GM12878 (cell line): ENCODE results near the gene SPAG16. TPM values are rescaled to one million over a fixed set of nuclear protein-coding genes. Genes with fewer than 3 reads are reported as not detected.

ENCODE experiments used
- ATAC-seq: fragments of 200-7000 bp; cut with Tn5 transposase; 3 replicates; pipeline ENCODE4 v1.9.1; 2020; ENCODE audit warnings: mild to moderate bottlenecking, moderate library complexity
- BruUV-seq: library from RNA; stranded (reverse); fragments of 400-500 nt; replicated peaks from 2 replicates; lab custom pipeline; 2021; lab: Mats Ljungman, UMichigan
- CTCF ChIA-PET: fragments of 300-600 bp; sonication (Branson Sonifier 250); formaldehyde crosslinking; extraction: SDS; loops from one replicate; lab custom pipeline; 2021; ENCODE audit warnings: inconsistent platforms; lab: Yijun Ruan, JAX
- POLR2A ChIA-PET: fragments of 350-600 bp; formaldehyde crosslinking; extraction: SDS; loops from one replicate; lab custom pipeline; 2021; ENCODE audit warnings: inconsistent platforms; lab: Charles Lee
- RAD21 ChIA-PET: fragments of 300-600 bp; sonication (Branson Sonifier 250); formaldehyde crosslinking; loops from one replicate; lab custom pipeline; 2023; ENCODE audit warnings: antibody characterized with exemption; ENCODE audit not compliant: unreplicated experiment; lab: Charles Lee
- SMC1A ChIA-PET: fragments of 300-600 bp; sonication (Branson Sonifier 250); formaldehyde crosslinking; loops from one replicate; lab custom pipeline; 2023; ENCODE audit not compliant: unreplicated experiment, uncharacterized antibody; lab: Charles Lee
- DNase-seq: peaks from one replicate; pipeline ENCODE4 v3.0.0-alpha.2; 2011; ENCODE audit warnings: low read depth, low spot score
- FAIRE-seq: peaks from 3 replicates; lab custom pipeline; 2011; peaks lifted over from hg19 to GRCh38; lab: Jason Lieb, UNC
- H2AFZ ChIP-seq: 2 replicates; pipeline ENCODE4 v1.6.0; 2011; ENCODE audit warnings: low read depth, low read length, control low read depth; ENCODE audit not compliant: control insufficient read depth
- H3K27ac ChIP-seq: 2 replicates; pipeline ENCODE4 v1.5.1; 2011; ENCODE audit warnings: control low read depth; ENCODE audit not compliant: control insufficient read depth, insufficient read depth
- H3K27me3 ChIP-seq, 2 experiments: replicated peaks in 1 of 2; 2 replicates each; pipeline versions ENCODE4 v1.6.0 to v1.6.1; 2011; ENCODE audit warnings: low read length in 1 of 2; ENCODE audit not compliant: control insufficient read depth in 2 of 2, insufficient read depth in 2 of 2
- H3K36me3 ChIP-seq, 2 experiments: 2 replicates each; pipeline ENCODE4 v1.5.1; 2011; ENCODE audit warnings: low read length in 1 of 2; ENCODE audit not compliant: control insufficient read depth in 2 of 2, insufficient read depth in 2 of 2
- H3K4me1 ChIP-seq: 2 replicates; pipeline ENCODE4 v1.6.1; 2011; ENCODE audit warnings: mild to moderate bottlenecking, low read length, moderate library complexity, mixed read lengths; ENCODE audit not compliant: control insufficient read depth, insufficient read depth
- H3K4me2 ChIP-seq: 2 replicates; pipeline ENCODE4 v1.6.0; 2011; ENCODE audit warnings: control low read depth; ENCODE audit not compliant: control insufficient read depth, insufficient read depth
- H3K4me3 ChIP-seq: fragments of 200-600 bp; sonication (generic); 2 replicates; pipeline ENCODE4 v1.5.1; 2016
- H3K79me2 ChIP-seq: 2 replicates; pipeline ENCODE4 v1.6.0; 2011; ENCODE audit warnings: low read length; ENCODE audit not compliant: control insufficient read depth, insufficient read depth
- H3K9ac ChIP-seq: 2 replicates; pipeline ENCODE4 v1.8.0; 2011; ENCODE audit warnings: low read length, control low read depth, mixed read lengths; ENCODE audit not compliant: control insufficient read depth, insufficient read depth
- H3K9me3 ChIP-seq: replicated peaks from 3 replicates; pipeline ENCODE4 v1.5.1; 2011; ENCODE audit warnings: mild to moderate bottlenecking, low read length; ENCODE audit not compliant: control insufficient read depth, insufficient read depth
- H4K20me1 ChIP-seq: 2 replicates; pipeline ENCODE4 v1.6.0; 2011; ENCODE audit not compliant: control insufficient read depth, insufficient read depth
- ASH2L ChIP-seq: fragments of 300-600, 200-600 bp; sonication (generic); IDR thresholded peaks from 2 replicates; pipeline ENCODE4 v1.6.1; 2017; ENCODE audit warnings: low read depth, mild to moderate bottlenecking, borderline replicate concordance
- CBX5 ChIP-seq: sonication (generic); IDR thresholded peaks from 2 replicates; pipeline ENCODE4 v1.6.1; 2016; ENCODE audit warnings: low read depth, moderate library complexity, mild to moderate bottlenecking, inconsistent platforms
- GABPA ChIP-seq: IDR thresholded peaks from 2 replicates; pipeline ENCODE4 v1.6.1; 2014; ENCODE audit warnings: antibody characterized with exemption, low read depth, mild to moderate bottlenecking, inconsistent platforms
- GATAD2B ChIP-seq: fragments of 450-650 bp; conservative IDR thresholded peaks from 2 replicates; pipeline ENCODE4 v1.6.1; 2017; ENCODE audit warnings: low read depth, mild to moderate bottlenecking, moderate library complexity
- KAT2A ChIP-seq: conservative IDR thresholded peaks from 2 replicates; pipeline ENCODE4 v1.6.1; 2011; ENCODE audit warnings: low read depth, low read length; ENCODE audit not compliant: control insufficient read depth
- KDM1A ChIP-seq: fragments of 200-600 bp; sonication (generic); IDR thresholded peaks from 2 replicates; pipeline ENCODE4 v1.6.1; 2016; ENCODE audit warnings: borderline replicate concordance
- MYB ChIP-seq: fragments of 150-350 bp; IDR thresholded peaks from 2 replicates; pipeline ENCODE4 v1.6.1; 2014; ENCODE audit warnings: mild to moderate bottlenecking, low read depth, low read length, borderline replicate concordance
- NFXL1 ChIP-seq: fragments of 450-650 bp; IDR thresholded peaks from 2 replicates; pipeline ENCODE4 v1.6.1; 2017; ENCODE audit warnings: antibody characterized with exemption, mild to moderate bottlenecking, borderline replicate concordance
- RAD21 ChIP-seq: IDR thresholded peaks from 2 replicates; pipeline ENCODE4 v1.6.1; 2011; ENCODE audit warnings: mild to moderate bottlenecking, low read depth, low read length, moderate library complexity; ENCODE audit not compliant: insufficient read depth
- SMAD1 ChIP-seq: fragments of 450-650 bp; IDR thresholded peaks from 2 replicates; pipeline ENCODE4 v1.6.1; 2018; ENCODE audit warnings: mild to moderate bottlenecking, low read depth; ENCODE audit not compliant: partially characterized antibody
- SMARCA5 ChIP-seq: fragments of 450-650 bp; IDR thresholded peaks from 2 replicates; pipeline ENCODE4 v1.6.1; 2017; ENCODE audit warnings: mild to moderate bottlenecking
- STAT3 ChIP-seq: IDR thresholded peaks from 2 replicates; pipeline ENCODE4 v1.6.1; 2011; ENCODE audit warnings: low read depth, low read length, improper control_type of control experiment
- WGBS: methylation state at CpG from one replicate; pipeline ENCODE4 v1.1.6; 2016; ENCODE audit warnings: low lambda C conversion rate; ENCODE audit not compliant: insufficient replicate concordance, insufficient coverage; ENCODE audit errors: missing lambda C conversion rate; 5-methylcytosine and 5-hydroxymethylcytosine counted together
- in situ Hi-C: fragments of 300-500 bp; cut with MboI; formaldehyde crosslinking; loops from 9 replicates; pipeline ENCODE4 v1.14.3; 2018; ENCODE audit warnings: mixed read lengths
- intact Hi-C: fragments of 100-400 bp; cut with micrococcal nuclease; formaldehyde crosslinking; loops from one replicate; pipeline ENCODE4 v1.14.2; 2022; ENCODE audit not compliant: unreplicated experiment
- polyA plus RNA-seq, 11 experiments: library from polyadenylated mRNA; depleted of rRNA in 4 of 11; unstranded in 6 of 11; stranded (reverse) in 5 of 11; fragments of >200 nt; fragmentation: Nextera tagmentation in 4 of 11; fragmentation: Illumina TruSeq in 1 of 11; extraction: Ambion mirVana in 4 of 11; extraction: Trizol in 1 of 11; gene quantifications; 1 replicate in 1 of 11; 2 replicates in 10 of 11; pipeline versions ENCODE4 v1.2.1 to v1.2.3, GENCODE V29; 2011 to 2016; ENCODE audit warnings: inconsistent platforms in 2 of 11, missing spikeins in 2 of 11, low read depth in 1 of 11
- total RNA-seq, 4 experiments: library from RNA; depleted of rRNA in 3 of 4; stranded (reverse); fragments of >200 nt in 3 of 4; fragmentation: Illumina TruSeq in 1 of 4; extraction: Trizol in 1 of 4; gene quantifications; 2 replicates each; pipeline versions ENCODE4 v1.2.1 to v1.2.3, GENCODE V29; 2013 to 2021
- TF ChIP-seq, protein P1 (sequence below), 3 experiments: IDR thresholded peaks in 2 of 3; conservative IDR thresholded peaks in 1 of 3; 2 replicates each; pipeline ENCODE4 v1.5.1; 2011; ENCODE audit warnings: low read depth in 3 of 3, low read length in 3 of 3, mild to moderate bottlenecking in 3 of 3, control low read depth in 2 of 3, moderate library complexity in 2 of 3, inconsistent platforms in 1 of 3, mixed read lengths in 1 of 3; ENCODE audit not compliant: control insufficient read depth in 2 of 3, insufficient read depth in 1 of 3; ENCODE audit errors: extremely low read depth in 1 of 3
- TF ChIP-seq, protein P2 (sequence below): fragments of 450-650 bp; IDR thresholded peaks from 2 replicates; pipeline ENCODE4 v1.6.1; 2017; ENCODE audit warnings: mild to moderate bottlenecking

SPAG16 gene
- total and polyA plus RNA-seq, 10 of the 15 experiments (the other 5 are each of a cell fraction or from before 2014, with no cell fraction given), result 6.0 to 25.0 (median 15.2) TPM

DNA sequence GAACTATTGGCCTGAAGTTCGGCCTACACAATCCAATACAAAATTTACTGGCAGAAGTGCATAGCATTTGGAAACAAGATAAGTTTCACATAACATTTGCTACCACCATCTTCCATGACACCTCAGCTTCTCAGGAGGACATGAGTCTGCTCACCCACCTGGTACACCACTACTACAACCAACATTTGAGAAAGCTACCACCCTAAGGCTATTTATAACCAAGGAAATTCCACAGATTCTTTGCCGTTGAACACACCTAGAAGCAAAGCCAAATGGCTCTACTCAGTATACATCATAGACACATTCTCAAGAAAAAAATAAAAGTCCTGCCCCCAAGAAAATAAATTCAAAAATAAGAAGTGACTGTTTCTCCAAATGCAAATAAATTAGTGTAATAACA is 145.3 kb downstream of the SPAG16 start:
- H3K9me3 ChIP-seq, result no peaks in the 10 kb centered on the region
- H3K36me3 ChIP-seq, result no peaks in the 10 kb centered on the region
- intact Hi-C loops, result no loop called here
- no peak overlapping the region for H3K4me2 ChIP-seq
- H3K4me3 ChIP-seq, result no peak overlapping the region
- no peak overlapping the region for H2AFZ ChIP-seq
- RAD21 ChIA-PET, result no interaction called here
- SMC1A ChIA-PET, result interaction anchor here (0.6 kb wide), 1 partner anchor 19 kb away, joined by 3 read pairs; no protein-coding TSS in a partner anchor
- DNase-seq, result no peak
- no peak overlapping the region for H3K27ac ChIP-seq
- POLR2A ChIA-PET, result no interaction called here
- H4K20me1 ChIP-seq, result no peaks in the 10 kb centered on the region
- WGBS, result 39% methylated on average over 2 of the region's 2 CpGs
- BruUV-seq, result no TSS peak
- no peak for TF ChIP-seq ASH2L
- no peak for TF ChIP-seq RAD21
- no peak for TF ChIP-seq GABPA
- TF ChIP-seq, protein P1, sequence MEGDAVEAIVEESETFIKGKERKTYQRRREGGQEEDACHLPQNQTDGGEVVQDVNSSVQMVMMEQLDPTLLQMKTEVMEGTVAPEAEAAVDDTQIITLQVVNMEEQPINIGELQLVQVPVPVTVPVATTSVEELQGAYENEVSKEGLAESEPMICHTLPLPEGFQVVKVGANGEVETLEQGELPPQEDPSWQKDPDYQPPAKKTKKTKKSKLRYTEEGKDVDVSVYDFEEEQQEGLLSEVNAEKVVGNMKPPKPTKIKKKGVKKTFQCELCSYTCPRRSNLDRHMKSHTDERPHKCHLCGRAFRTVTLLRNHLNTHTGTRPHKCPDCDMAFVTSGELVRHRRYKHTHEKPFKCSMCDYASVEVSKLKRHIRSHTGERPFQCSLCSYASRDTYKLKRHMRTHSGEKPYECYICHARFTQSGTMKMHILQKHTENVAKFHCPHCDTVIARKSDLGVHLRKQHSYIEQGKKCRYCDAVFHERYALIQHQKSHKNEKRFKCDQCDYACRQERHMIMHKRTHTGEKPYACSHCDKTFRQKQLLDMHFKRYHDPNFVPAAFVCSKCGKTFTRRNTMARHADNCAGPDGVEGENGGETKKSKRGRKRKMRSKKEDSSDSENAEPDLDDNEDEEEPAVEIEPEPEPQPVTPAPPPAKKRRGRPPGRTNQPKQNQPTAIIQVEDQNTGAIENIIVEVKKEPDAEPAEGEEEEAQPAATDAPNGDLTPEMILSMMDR (IDR thresholded peaks at IDR 0.05 in 2 of 3, conservative IDR thresholded peaks at IDR 0.05 in 1 of 3; ENCODE audit: control insufficient read depth in 2 of 3, extremely low read depth in 1 of 3, insufficient read depth in 1 of 3, low read depth in 3 of 3, low read length in 3 of 3), result no peak
- TF ChIP-seq MYB, result no peak
- TF ChIP-seq KAT2A, result no peak
- TF ChIP-seq NFXL1, result no peak
- no peak for TF ChIP-seq SMARCA5
- TF ChIP-seq, protein P2, sequence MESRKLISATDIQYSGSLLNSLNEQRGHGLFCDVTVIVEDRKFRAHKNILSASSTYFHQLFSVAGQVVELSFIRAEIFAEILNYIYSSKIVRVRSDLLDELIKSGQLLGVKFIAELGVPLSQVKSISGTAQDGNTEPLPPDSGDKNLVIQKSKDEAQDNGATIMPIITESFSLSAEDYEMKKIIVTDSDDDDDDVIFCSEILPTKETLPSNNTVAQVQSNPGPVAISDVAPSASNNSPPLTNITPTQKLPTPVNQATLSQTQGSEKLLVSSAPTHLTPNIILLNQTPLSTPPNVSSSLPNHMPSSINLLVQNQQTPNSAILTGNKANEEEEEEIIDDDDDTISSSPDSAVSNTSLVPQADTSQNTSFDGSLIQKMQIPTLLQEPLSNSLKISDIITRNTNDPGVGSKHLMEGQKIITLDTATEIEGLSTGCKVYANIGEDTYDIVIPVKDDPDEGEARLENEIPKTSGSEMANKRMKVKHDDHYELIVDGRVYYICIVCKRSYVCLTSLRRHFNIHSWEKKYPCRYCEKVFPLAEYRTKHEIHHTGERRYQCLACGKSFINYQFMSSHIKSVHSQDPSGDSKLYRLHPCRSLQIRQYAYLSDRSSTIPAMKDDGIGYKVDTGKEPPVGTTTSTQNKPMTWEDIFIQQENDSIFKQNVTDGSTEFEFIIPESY, result no peak
- no peak for TF ChIP-seq SMAD1
- no peak for TF ChIP-seq KDM1A
- TF ChIP-seq STAT3, result no peak
- TF ChIP-seq GATAD2B, result no peak
- no peak for TF ChIP-seq CBX5
- TF ChIP-seq, all 136 proteins: peak for 0
- FAIRE-seq (no peak), ATAC-seq (no peak)
- CTCF ChIA-PET, result no interaction called here
- Histone ChIP-seq H3K27me3 (no peaks in the 10 kb centered on the region), H3K4me1 (no peaks in the 10 kb centered on the region), H3K9ac (no peak overlapping the region), H3K79me2 (no peaks in the 10 kb centered on the region)
- in situ Hi-C loops, result no loop called here
